Measurements from ENCODE around the gene ART5. TPM values are rescaled to one million over a fixed set of nuclear protein-coding genes. Genes with fewer than 3 reads are reported as not detected.
A peak's percentile ranks its signal among the peaks of the same experiment; 100 is the strongest.
"Not testable (repeated sequence)": the region's sequence is repeated elsewhere in the genome, so short reads cannot be mapped to it uniquely, and the experiment has no call there.

Gene ART5
- total RNA-seq, 1 donor from 2014 or later = not detected

DNA sequence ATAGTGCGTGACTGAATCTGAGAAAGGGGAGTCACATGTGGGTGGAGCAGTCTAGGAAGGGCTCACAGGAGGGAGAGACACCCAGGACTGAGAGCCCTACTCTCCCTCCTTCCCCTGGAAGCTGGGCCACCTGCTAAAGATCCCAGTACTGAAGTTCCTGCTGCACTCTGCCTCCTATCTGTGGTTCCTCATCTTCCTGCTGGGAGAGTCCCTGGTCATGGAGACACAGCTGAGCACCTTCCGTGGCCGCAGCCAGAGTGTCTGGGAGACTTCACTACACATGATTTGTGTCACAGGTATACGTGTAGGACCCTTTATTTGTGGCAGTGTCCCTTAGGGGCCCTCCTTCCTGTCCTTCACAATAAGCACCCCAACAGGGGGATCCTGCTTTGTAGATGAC lies 19.3 kb downstream of the ART5 start:
- no peak for DNase-seq (ENCODE audit: low read depth in 2 of 2)

DNA sequence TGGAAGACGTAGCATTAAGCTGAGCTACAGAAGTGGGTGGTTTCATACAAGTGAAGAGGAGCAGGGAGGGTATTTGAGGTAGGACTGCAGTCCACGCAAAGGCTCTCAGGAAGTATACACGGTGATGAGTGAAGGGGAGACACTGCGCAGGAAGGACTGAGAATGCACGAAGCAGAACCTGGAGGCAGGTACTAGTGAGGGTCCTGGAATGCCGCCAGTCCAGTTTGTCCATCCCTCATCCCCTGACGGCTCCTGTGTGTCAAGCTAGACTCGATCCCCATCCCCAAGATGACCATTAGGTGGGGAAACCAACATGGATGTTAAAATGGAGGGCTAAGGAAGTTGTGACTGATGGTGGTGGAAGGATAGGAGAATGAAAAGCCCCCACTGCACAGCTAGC lies 23.8 kb downstream of the ART5 start:
- DNase-seq (ENCODE audit: low read depth in 2 of 2) = no peak

- DNase-seq (ENCODE audit: low read depth in 2 of 2) = peak in 1 of 2 donors; percentile 8
Observed at GRCh38 chr11:3616721-3617460, 24.9 kb downstream of the ART5 start.

DNA sequence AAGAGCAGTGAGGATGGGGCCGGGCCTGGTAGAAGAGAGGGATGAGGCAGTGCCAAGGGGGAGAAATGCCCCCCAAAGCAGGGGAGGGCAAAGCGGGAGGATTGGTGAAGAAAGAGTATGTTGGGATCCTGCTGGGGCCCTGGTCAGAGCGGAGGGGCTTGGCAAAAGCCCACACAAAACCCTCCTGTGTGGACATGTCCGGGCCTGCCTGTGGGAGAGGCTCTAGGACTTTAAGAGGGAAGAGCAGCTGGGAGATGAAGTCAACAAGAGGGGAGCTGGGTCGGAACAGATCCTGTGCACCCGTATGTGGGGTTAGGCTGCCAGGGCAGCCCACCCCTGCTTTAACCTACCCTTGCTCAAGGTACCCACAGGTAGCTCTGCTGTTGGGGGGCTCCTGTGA lies 25.8 kb downstream of the ART5 start:
- no peak for DNase-seq (ENCODE audit: low read depth in 2 of 2)

GRCh38 chr11:3614742-3615171 lies 27.0 kb downstream of the ART5 start:
- no peak for DNase-seq (ENCODE audit: low read depth in 2 of 2)

GRCh38 chr11:3613998-3614741 lies 27.6 kb downstream of the ART5 start:
- DNase-seq (ENCODE audit: low read depth in 2 of 2) = no peak

DNA sequence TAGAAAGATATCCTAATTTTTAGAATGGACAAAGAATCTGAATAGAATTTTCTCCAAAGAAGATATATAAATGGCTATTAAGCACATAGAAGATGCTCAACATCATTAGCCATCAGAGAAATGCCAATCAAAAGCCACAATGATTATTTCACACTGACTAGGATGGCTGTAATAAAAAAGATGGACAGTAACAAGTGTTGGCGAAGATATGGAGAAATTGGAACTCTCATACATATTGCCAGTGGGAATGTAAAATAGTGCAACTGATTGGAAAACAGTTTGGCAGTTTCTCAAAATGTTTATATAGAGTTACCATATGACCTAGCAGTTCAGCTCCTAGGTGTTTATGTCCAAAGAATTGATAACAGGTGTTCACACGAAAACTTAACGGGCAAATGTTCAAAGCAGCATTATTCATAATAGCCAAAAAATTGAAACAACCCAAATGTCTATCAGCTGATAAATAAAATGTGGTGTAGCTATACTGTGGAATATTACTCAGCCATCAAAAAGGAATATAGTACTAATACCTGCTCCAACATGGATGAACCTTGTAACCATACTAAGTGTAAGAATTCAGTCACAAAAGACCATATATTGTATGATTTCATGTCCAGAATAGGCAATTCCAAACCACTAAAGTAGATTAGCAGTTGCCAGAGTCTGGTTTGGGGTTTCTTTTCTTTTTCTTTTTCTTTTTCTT lies 29.7 kb downstream of the ART5 start:
- no peak for DNase-seq (ENCODE audit: low read depth in 2 of 2)

- DNase-seq (ENCODE audit: low read depth in 2 of 2) = no peak
Observed at GRCh38 chr11:3610846-3611245, 30.9 kb downstream of the ART5 start.

DNA sequence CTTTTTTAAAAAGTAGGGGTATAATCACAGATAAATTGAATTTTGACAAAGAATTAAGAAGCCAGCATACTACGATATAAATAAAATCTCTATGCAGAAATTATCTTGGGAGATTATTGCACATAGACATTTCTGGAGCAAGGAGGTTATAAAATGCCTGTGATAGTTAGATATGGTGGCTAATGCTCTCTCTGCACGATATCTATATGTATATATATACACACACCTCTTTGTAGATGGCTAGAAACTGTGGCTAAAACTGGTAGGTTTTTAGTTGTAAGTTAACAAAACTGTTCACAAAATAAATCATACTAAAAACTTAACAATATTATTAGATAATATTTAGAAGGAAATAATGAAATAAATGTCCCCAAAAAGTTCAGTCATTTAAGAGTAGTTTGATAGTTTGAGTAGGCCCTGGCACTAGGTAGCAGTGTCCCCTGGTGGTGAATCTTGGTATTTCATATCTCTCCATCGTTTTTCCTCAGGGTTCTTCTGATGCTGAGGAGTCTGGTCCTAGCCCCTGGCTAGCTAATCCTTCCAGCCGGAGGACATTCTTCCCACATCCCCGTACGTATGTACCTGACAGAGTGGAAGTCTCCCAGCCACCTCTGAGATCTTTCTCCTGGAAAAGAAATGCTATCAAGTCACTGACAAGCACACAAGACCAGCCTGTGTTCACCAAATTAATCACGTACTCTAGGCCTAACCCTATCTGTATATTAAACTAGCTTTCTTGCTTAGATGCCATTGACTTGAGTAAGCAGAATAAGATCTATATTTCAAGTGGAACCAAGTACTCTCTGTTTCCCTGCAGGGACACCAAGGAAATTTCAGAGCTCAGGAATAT lies 32.2 kb downstream of the ART5 start:
- DNase-seq (ENCODE audit: low read depth in 2 of 2) = peak; percentile 45 to 49

DNA sequence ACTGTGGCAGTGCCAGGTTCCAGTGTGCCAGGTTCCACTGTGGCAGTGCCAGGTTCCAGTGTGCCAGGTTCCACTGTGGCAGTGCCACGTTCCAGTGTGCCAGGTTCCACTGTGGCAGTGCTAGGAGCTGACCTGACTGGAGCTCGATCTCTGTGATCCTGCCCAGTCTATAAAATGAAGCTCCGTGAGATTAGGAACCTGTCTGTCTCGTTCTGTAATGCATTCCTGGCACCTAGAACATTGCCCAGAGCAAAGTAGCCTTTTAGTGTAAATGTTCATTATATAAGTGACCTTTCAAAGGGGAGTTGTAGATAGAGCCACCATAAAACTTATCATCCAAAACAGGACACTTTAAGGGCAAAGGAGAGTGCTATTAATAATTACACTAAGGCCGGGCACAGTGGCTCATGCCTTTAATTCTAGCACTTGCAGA lies 36.0 kb downstream of the ART5 start:
- no peak for DNase-seq (ENCODE audit: low read depth in 2 of 2)

DNA sequence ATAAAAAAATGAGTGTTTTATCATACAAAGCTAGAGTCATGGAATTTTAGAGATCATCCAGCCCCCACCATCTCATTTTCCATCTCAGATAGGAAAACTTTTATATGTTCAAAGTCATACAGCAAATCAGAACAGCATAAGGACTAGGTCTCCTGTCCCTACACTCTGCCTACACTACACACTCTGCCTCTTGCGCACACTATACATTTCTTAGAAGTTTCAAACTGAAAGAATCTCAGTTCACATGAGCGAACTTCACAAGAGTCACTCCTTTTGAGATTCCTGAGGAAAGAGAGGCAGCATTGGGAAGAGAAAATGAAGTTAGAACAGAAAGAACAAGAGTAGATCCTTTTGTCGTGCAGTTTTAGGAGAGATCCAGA lies 36.5 kb downstream of the ART5 start:
- DNase-seq (ENCODE audit: low read depth in 2 of 2) = no peak

GRCh38 chr11:3604167-3604566 lies 37.6 kb downstream of the ART5 start:
- DNase-seq (ENCODE audit: low read depth in 2 of 2) = no peak

GRCh38 chr11:3600201-3600600 lies 41.6 kb downstream of the ART5 start:
- not testable (repeated sequence) for DNase-seq (ENCODE audit: low read depth in 2 of 2)

GRCh38 chr11:3597743-3598142 lies 44.0 kb downstream of the ART5 start:
- DNase-seq (ENCODE audit: low read depth in 2 of 2) = not testable (repeated sequence)

DNA sequence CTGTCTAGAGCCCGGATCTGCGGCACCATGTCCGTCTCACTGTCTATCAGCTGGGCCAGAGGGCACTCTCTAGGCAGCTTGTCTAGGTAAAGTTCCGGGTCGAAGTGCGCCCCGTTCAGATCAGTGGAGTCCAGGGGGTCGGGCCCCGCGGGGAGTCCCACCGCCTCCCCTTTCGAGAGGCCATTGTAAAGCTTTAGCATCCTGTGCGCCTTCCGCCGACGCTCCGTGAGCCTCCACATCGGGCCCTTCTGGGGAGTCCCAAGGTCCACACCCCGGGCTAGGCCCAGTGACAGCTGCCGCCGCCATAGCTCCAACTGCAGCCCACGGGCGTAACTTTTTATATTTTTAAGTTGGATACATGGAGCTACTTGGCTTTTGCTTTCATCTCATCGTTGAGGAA lies 50.5 kb downstream of the ART5 start:
- DNase-seq (ENCODE audit: low read depth in 2 of 2) = not testable (repeated sequence)

DNA sequence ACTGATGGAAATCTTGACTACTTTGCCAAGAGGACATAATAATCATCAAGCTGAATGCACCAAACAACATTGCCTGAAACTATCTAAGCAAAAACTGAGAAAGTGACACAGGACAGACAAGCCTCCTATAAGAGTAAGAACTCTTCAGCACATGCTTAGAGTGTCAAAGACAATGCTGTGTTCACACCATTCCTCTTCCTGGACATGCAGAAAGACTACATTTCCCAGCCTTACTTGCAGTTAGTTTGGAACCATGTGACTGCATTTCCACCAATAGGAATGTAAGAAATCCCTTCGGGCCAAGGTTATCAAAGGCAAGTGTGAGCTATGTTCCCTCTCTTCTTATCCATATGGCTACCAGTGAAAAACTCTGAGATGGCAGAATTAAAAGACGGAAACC lies 51.6 kb downstream of the ART5 start:
- not testable (repeated sequence) for DNase-seq (ENCODE audit: low read depth in 2 of 2)

- not testable (repeated sequence) for DNase-seq (ENCODE audit: low read depth in 2 of 2)
Observed at GRCh38 chr11:3588776-3589175, 53.0 kb downstream of the ART5 start.

Data from lung microvascular endothelial cell (primary cell).